Measurements from ENCODE around the gene CRACR2B.

Gene CRACR2B

GRCh38 chr11:867856-868358 lies 40.2 kb downstream of the CRACR2B start:
- H3K27ac ChIP-seq (replicated peaks): no peak overlapping the region
- H3K27me3 ChIP-seq (ENCODE audit: insufficient read depth, poor library complexity, severe bottlenecking): peaks cover 1% of the 10 kb centered on the region
- no peak overlapping the region for H3K4me3 ChIP-seq (replicated peaks; ENCODE audit: insufficient read depth, low read length)
- no peak for DNase-seq (ENCODE audit: low read depth in 1 of 2, low spot score in 1 of 2)
- TF ChIP-seq SPI1 (IDR thresholded peaks at IDR 0.05; ENCODE audit: borderline replicate concordance, low read depth) (no peak), POLR2AphosphoS5 (IDR thresholded peaks at IDR 0.05; ENCODE audit: low read depth) (no peak), GABPA (IDR thresholded peaks at IDR 0.05; ENCODE audit: low read depth) (no peak)
- TF ChIP-seq, protein P1, sequence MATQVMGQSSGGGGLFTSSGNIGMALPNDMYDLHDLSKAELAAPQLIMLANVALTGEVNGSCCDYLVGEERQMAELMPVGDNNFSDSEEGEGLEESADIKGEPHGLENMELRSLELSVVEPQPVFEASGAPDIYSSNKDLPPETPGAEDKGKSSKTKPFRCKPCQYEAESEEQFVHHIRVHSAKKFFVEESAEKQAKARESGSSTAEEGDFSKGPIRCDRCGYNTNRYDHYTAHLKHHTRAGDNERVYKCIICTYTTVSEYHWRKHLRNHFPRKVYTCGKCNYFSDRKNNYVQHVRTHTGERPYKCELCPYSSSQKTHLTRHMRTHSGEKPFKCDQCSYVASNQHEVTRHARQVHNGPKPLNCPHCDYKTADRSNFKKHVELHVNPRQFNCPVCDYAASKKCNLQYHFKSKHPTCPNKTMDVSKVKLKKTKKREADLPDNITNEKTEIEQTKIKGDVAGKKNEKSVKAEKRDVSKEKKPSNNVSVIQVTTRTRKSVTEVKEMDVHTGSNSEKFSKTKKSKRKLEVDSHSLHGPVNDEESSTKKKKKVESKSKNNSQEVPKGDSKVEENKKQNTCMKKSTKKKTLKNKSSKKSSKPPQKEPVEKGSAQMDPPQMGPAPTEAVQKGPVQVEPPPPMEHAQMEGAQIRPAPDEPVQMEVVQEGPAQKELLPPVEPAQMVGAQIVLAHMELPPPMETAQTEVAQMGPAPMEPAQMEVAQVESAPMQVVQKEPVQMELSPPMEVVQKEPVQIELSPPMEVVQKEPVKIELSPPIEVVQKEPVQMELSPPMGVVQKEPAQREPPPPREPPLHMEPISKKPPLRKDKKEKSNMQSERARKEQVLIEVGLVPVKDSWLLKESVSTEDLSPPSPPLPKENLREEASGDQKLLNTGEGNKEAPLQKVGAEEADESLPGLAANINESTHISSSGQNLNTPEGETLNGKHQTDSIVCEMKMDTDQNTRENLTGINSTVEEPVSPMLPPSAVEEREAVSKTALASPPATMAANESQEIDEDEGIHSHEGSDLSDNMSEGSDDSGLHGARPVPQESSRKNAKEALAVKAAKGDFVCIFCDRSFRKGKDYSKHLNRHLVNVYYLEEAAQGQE (IDR thresholded peaks at IDR 0.05; ENCODE audit: insufficient replicate concordance, low read depth): no peak
- TF ChIP-seq, protein P2, sequence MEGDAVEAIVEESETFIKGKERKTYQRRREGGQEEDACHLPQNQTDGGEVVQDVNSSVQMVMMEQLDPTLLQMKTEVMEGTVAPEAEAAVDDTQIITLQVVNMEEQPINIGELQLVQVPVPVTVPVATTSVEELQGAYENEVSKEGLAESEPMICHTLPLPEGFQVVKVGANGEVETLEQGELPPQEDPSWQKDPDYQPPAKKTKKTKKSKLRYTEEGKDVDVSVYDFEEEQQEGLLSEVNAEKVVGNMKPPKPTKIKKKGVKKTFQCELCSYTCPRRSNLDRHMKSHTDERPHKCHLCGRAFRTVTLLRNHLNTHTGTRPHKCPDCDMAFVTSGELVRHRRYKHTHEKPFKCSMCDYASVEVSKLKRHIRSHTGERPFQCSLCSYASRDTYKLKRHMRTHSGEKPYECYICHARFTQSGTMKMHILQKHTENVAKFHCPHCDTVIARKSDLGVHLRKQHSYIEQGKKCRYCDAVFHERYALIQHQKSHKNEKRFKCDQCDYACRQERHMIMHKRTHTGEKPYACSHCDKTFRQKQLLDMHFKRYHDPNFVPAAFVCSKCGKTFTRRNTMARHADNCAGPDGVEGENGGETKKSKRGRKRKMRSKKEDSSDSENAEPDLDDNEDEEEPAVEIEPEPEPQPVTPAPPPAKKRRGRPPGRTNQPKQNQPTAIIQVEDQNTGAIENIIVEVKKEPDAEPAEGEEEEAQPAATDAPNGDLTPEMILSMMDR (IDR thresholded peaks at IDR 0.05; ENCODE audit: insufficient read depth, low read length): no peak

GRCh38 chr11:868394-868793 lies 40.7 kb downstream of the CRACR2B start:
- no peak for DNase-seq (ENCODE audit: low read depth in 1 of 2, low spot score in 1 of 2)
- TF ChIP-seq, protein P2 (IDR thresholded peaks at IDR 0.05; ENCODE audit: insufficient read depth, low read length): no peak
- TF ChIP-seq SPI1 (IDR thresholded peaks at IDR 0.05; ENCODE audit: borderline replicate concordance, low read depth) (no peak), GABPA (IDR thresholded peaks at IDR 0.05; ENCODE audit: low read depth) (no peak), POLR2AphosphoS5 (IDR thresholded peaks at IDR 0.05; ENCODE audit: low read depth) (no peak)
- TF ChIP-seq, protein P1 (IDR thresholded peaks at IDR 0.05; ENCODE audit: insufficient replicate concordance, low read depth): no peak
- H3K4me3 ChIP-seq (replicated peaks; ENCODE audit: insufficient read depth, low read length): no peak overlapping the region
- H3K27ac ChIP-seq (replicated peaks): no peak overlapping the region
- H3K27me3 ChIP-seq (ENCODE audit: insufficient read depth, poor library complexity, severe bottlenecking): no peaks in the 10 kb centered on the region

- no peaks in the 10 kb centered on the region for H3K27me3 ChIP-seq (ENCODE audit: insufficient read depth, poor library complexity, severe bottlenecking)
- H3K4me3 ChIP-seq (replicated peaks; ENCODE audit: insufficient read depth, low read length): no peak overlapping the region
- no peak overlapping the region for H3K27ac ChIP-seq (replicated peaks)
- no peak for DNase-seq (ENCODE audit: low read depth in 1 of 2, low spot score in 1 of 2)
- TF ChIP-seq SPI1 (IDR thresholded peaks at IDR 0.05; ENCODE audit: borderline replicate concordance, low read depth) (no peak), POLR2AphosphoS5 (IDR thresholded peaks at IDR 0.05; ENCODE audit: low read depth) (peak; percentile 49)
Measured at GRCh38 chr11:868802-869201, 41.1 kb downstream of the CRACR2B start.

DNA sequence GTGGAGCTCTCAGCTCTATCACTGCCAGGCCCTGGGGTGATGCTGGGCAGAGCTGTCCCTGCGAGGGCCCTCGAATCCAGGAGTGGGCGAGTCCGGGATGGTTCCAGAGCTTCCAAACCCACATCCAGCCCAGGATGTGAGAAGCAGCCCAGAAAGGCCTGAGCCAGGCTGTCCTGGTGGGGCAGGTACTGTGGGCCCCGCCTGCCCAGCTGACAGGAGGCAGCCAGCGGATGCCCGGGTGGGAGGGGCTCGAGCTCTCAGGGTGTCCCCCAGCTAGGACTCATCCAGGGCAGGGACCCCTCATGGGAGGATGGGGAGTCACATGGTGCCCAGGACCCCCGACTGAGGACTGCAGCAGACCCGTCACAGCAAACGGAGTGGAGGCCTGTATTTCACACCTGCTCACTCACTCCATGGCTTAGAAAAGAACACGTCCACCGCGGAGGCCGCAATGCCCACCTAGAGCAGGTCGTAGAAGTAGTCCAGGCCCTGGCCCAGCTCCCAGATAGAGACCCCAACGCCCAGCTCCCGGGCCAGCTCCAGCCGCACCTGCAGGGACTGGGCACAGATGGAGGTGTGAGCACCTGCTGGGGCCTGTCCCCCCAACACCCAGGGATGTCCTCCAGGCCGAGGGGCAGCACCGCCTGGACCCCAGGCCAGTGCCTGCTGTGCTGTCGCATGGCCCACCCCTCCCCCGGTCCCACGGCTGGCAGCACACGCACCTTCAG lies 41.8 kb downstream of the CRACR2B start:
- TF ChIP-seq, protein P1 (IDR thresholded peaks at IDR 0.05; ENCODE audit: insufficient replicate concordance, low read depth): no peak
- TF ChIP-seq POLR2AphosphoS5 (IDR thresholded peaks at IDR 0.05; ENCODE audit: low read depth): 0 out of 2 replicates have a peak, but pooled peaks have one; percentile 14
- no peak for DNase-seq (ENCODE audit: low read depth in 1 of 2, low spot score in 1 of 2)
- H3K4me3 ChIP-seq (replicated peaks; ENCODE audit: insufficient read depth, low read length): no peak overlapping the region
- H3K27me3 ChIP-seq (ENCODE audit: insufficient read depth, poor library complexity, severe bottlenecking): no peaks in the 10 kb centered on the region
- H3K27ac ChIP-seq (replicated peaks): no peak overlapping the region
